HEK293T (cell line): ENCODE measurements around the gene P4HA2.

Source experiments
- CTCF ChIA-PET: fragments of 350-600 bp; formaldehyde crosslinking; extraction: SDS; loops from one replicate; lab custom pipeline; 2021; ENCODE audit warnings: antibody characterized with exemption, inconsistent platforms; lab: Yijun Ruan, JAX
- POLR2A ChIA-PET: fragments of 350-600 bp; formaldehyde crosslinking; extraction: SDS; loops from one replicate; lab custom pipeline; 2020; ENCODE audit warnings: antibody characterized with exemption, inconsistent platforms; lab: Yijun Ruan, JAX
- DNase-seq: peaks from one replicate; pipeline ENCODE4 v3.0.0; 2012; ENCODE audit warnings: mixed read lengths; ENCODE audit errors: extremely low spot score
- ARNT ChIP-seq: fragments of 450-650 bp; IDR thresholded peaks from 2 replicates; pipeline ENCODE4 v1.6.1; 2017; ENCODE audit warnings: mild to moderate bottlenecking
- BHLHE40 ChIP-seq: fragments of 450-650 bp; IDR thresholded peaks from 2 replicates; pipeline ENCODE4 v1.6.1; 2016; ENCODE audit warnings: mild to moderate bottlenecking, moderate library complexity, borderline replicate concordance
- CTBP1 ChIP-seq: fragments of 450-650 bp; IDR thresholded peaks from 2 replicates; pipeline ENCODE4 v1.6.1; 2016; ENCODE audit warnings: borderline replicate concordance
- ELF4 ChIP-seq: fragments of 450-650 bp; IDR thresholded peaks from 2 replicates; pipeline ENCODE4 v1.6.1; 2017; ENCODE audit warnings: antibody characterized with exemption
- FOXA1 ChIP-seq: fragments of 450-650 bp; IDR thresholded peaks from 2 replicates; pipeline ENCODE4 v1.6.1; 2016; ENCODE audit warnings: mild to moderate bottlenecking
- FOXK2 ChIP-seq: fragments of 450-650 bp; IDR thresholded peaks from 2 replicates; pipeline ENCODE4 v1.6.1; 2016; ENCODE audit warnings: mild to moderate bottlenecking
- FOXM1 ChIP-seq: fragments of 450-650 bp; IDR thresholded peaks from 2 replicates; pipeline ENCODE4 v1.6.1; 2017; ENCODE audit warnings: mild to moderate bottlenecking, borderline replicate concordance
- HDGF ChIP-seq: fragments of 450-650 bp; IDR thresholded peaks from 2 replicates; pipeline ENCODE4 v1.6.1; 2017; ENCODE audit warnings: antibody characterized with exemption, borderline replicate concordance
- L3MBTL2 ChIP-seq: fragments of 450-650 bp; conservative IDR thresholded peaks from 2 replicates; pipeline ENCODE4 v1.6.1; 2016; ENCODE audit warnings: mild to moderate bottlenecking
- LEF1 ChIP-seq: fragments of 450-650 bp; IDR thresholded peaks from 2 replicates; pipeline ENCODE4 v1.6.1; 2017; ENCODE audit warnings: mild to moderate bottlenecking, borderline replicate concordance
- NFRKB ChIP-seq: fragments of 450-650 bp; IDR thresholded peaks from 2 replicates; pipeline ENCODE4 v1.6.1; 2016; ENCODE audit warnings: mild to moderate bottlenecking, moderate library complexity
- PKNOX1 ChIP-seq: fragments of 450-650 bp; IDR thresholded peaks from 2 replicates; pipeline ENCODE4 v1.6.1; 2016
- SP1 ChIP-seq: fragments of 450-650 bp; IDR thresholded peaks from 2 replicates; pipeline ENCODE4 v1.6.1; 2017
- SUZ12 ChIP-seq: fragments of 450-650 bp; IDR thresholded peaks from 2 replicates; pipeline ENCODE4 v1.6.1; 2016; ENCODE audit warnings: mild to moderate bottlenecking
- TARDBP ChIP-seq: fragments of 450-650 bp; IDR thresholded peaks from 2 replicates; pipeline ENCODE4 v1.6.1; 2016
- ZNF384 ChIP-seq: fragments of 450-650 bp; IDR thresholded peaks from 2 replicates; pipeline ENCODE4 v1.6.1; 2016

Gene P4HA2

DNA sequence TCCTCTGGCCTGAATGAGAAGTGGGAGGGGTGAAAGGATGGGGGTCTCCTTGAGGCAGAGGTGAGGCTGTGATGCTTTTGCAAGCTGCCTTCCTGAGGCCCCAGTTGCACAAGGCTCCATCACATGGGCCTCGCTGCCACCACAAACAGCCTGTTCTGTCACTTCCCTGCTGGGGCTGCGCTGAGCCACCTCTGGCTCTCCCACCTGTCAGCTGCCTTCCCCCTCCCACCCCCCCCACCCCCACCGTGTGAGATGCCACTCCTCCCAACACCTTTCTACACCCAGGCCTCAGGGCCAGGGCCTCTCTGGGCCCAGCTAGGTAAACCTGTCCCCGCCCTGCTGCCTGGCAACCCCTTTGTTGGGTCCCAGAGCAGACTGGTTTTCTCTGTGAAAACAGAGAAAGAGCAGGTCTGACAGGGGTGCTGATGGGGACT is 25.4 kb upstream of the P4HA2 start:
- TF ChIP-seq NFRKB: no peak
- TF ChIP-seq FOXA1: no peak
- no peak for TF ChIP-seq HDGF
- TF ChIP-seq ELF4: no peak
- no peak for TF ChIP-seq SP1
- no peak for TF ChIP-seq BHLHE40
- no peak for TF ChIP-seq L3MBTL2
- TF ChIP-seq FOXM1: no peak
- ChIA-PET POLR2A (no interaction called here), CTCF (no interaction called here)
- DNase-seq: no peak

- TF ChIP-seq LEF1 (no peak), FOXM1 (no peak), L3MBTL2 (no peak), BHLHE40 (no peak), SUZ12 (no peak), ZNF384 (no peak), CTBP1 (no peak), HDGF (no peak), PKNOX1 (no peak), FOXA1 (no peak), NFRKB (no peak), FOXK2 (no peak), TARDBP (no peak), ARNT (no peak), SP1 (no peak), ELF4 (no peak)
- no peak for DNase-seq
- CTCF ChIA-PET: interaction anchor here (3.7 kb wide), 1 partner anchor 13 kb away, joined by 16 read pairs; no protein-coding TSS in a partner anchor
- POLR2A ChIA-PET: interaction anchor here (1.2 kb wide), 1 partner anchor 42 kb away, joined by 3 read pairs; the partner anchor contains the start of gene SLC22A4
Measured at GRCh38 chr5:132251220-132251725, 23.6 kb upstream of the P4HA2 start.

- CTCF ChIA-PET: interaction anchor here (3.7 kb wide), 1 partner anchor 12 kb away, joined by 16 read pairs; no protein-coding TSS in a partner anchor
- POLR2A ChIA-PET: interaction anchor here (1.2 kb wide), 1 partner anchor 43 kb away, joined by 3 read pairs; the partner anchor contains the start of gene SLC22A4
- DNase-seq: no peak
- TF ChIP-seq FOXM1 (no peak), NFRKB (no peak), SP1 (no peak), ELF4 (no peak), TARDBP (no peak), BHLHE40 (no peak), ARNT (no peak), FOXA1 (no peak), LEF1 (no peak), SUZ12 (no peak), PKNOX1 (no peak), HDGF (no peak), ZNF384 (no peak), FOXK2 (no peak), L3MBTL2 (no peak)
Measured at GRCh38 chr5:132250547-132250946, 22.9 kb upstream of the P4HA2 start.

- POLR2A ChIA-PET: no interaction called here
Measured at GRCh38 chr5:132246806-132247205, 19.2 kb upstream of the P4HA2 start.

DNA sequence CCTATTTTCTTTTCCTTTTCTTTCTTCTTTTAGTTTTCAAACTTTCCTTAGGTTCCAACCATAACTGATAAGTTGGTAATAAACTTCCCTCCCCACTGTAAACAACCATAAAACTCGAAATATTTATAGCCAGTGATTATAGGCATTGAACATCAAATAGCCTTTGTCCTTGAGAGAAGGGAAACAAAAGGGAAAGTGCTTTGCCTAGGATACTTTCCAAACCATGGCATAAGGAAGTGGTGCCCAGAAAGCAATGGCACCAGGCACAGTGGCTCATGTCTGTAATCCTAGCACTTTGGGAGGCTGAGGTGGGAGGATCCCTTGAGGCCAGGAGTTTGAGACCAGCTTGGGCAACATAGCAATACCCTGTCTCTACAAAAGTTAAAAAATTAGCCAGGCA is 17.9 kb upstream of the P4HA2 start:
- no peak for DNase-seq
- CTCF ChIA-PET: no interaction called here
- POLR2A ChIA-PET: no interaction called here
- TF ChIP-seq ARNT (no peak), TARDBP (no peak), FOXA1 (no peak), FOXM1 (no peak), FOXK2 (no peak), LEF1 (no peak), SUZ12 (no peak)

More at GRCh38 chr5:132246806-132247205, 19.2 kb upstream of the P4HA2 start:
- TF ChIP-seq FOXK2: no peak
- no peak for TF ChIP-seq ELF4
- no peak for TF ChIP-seq PKNOX1
- no peak for TF ChIP-seq SP1
- no peak for TF ChIP-seq CTBP1
- no peak for TF ChIP-seq NFRKB
- no peak for TF ChIP-seq ZNF384
- no peak for TF ChIP-seq SUZ12
- no peak for TF ChIP-seq HDGF
- no peak for TF ChIP-seq BHLHE40
- TF ChIP-seq TARDBP: no peak
- TF ChIP-seq FOXM1: no peak
- TF ChIP-seq ARNT: no peak
- TF ChIP-seq FOXA1: no peak
- TF ChIP-seq L3MBTL2: no peak
- no peak for TF ChIP-seq LEF1
- CTCF ChIA-PET: interaction anchor here (1.1 to 1.8 kb wide), 2 partner anchors 9 to 10 kb away, joined by 4 to 6 read pairs; no protein-coding TSS in a partner anchor
- DNase-seq: no peak

- POLR2A ChIA-PET: no interaction called here
- CTCF ChIA-PET: interaction anchor here (0.6 to 0.8 kb wide), 2 partner anchors 54 to 149 kb away, joined by 3 to 6 read pairs; no protein-coding TSS in a partner anchor
- DNase-seq: no peak
- TF ChIP-seq PKNOX1 (no peak), HDGF (no peak), FOXM1 (no peak), NFRKB (no peak), FOXK2 (no peak), CTBP1 (no peak), ARNT (no peak), L3MBTL2 (no peak), ELF4 (no peak), TARDBP (no peak), SUZ12 (no peak), ZNF384 (no peak), FOXA1 (no peak), SP1 (no peak), LEF1 (no peak), BHLHE40 (no peak)
Measured at GRCh38 chr5:132243366-132243977, 15.8 kb upstream of the P4HA2 start.
